Measurements from ENCODE around the gene NEGR1. TPM values are rescaled to one million over a fixed set of nuclear protein-coding genes. Genes with fewer than 3 reads are reported as not detected.

Gene NEGR1
- total RNA-seq, 1 donor from 2014 or later: 19.2 TPM

DNA sequence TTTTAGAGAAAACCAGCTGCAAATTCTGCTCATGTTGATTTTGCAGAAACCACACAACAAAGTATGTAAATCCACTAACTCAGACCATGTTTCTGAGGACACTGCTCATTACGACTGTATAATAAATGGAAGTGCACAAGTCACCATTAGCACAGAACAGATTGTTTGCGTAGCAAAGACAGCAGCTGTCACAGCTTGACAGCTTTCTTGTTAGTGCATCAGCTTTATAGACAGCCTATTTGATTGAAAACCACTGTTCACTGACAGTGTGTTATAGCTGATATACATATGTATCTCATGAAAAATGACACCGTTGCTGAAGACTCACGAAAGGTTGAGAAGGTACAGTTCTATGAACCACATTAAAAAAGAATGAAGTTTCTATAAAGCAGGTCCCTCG, 641.3 kb downstream of the NEGR1 start:
- intact Hi-C loops (cut with DNase I): no loop called here
- no peaks in the 10 kb centered on the region for H3K4me1 ChIP-seq
- no peaks in the 10 kb centered on the region for H3K36me3 ChIP-seq
- no peak overlapping the region for H3K27ac ChIP-seq
- no peak for DNase-seq (ENCODE audit: extremely low spot score in 2 of 2)
- TF ChIP-seq POLR2A (IDR thresholded peaks at IDR 0.05): no peak
- TF ChIP-seq, protein P1, sequence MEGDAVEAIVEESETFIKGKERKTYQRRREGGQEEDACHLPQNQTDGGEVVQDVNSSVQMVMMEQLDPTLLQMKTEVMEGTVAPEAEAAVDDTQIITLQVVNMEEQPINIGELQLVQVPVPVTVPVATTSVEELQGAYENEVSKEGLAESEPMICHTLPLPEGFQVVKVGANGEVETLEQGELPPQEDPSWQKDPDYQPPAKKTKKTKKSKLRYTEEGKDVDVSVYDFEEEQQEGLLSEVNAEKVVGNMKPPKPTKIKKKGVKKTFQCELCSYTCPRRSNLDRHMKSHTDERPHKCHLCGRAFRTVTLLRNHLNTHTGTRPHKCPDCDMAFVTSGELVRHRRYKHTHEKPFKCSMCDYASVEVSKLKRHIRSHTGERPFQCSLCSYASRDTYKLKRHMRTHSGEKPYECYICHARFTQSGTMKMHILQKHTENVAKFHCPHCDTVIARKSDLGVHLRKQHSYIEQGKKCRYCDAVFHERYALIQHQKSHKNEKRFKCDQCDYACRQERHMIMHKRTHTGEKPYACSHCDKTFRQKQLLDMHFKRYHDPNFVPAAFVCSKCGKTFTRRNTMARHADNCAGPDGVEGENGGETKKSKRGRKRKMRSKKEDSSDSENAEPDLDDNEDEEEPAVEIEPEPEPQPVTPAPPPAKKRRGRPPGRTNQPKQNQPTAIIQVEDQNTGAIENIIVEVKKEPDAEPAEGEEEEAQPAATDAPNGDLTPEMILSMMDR (IDR thresholded peaks at IDR 0.05): no peak
- no peak for TF ChIP-seq POLR2AphosphoS5 (IDR thresholded peaks at IDR 0.05; ENCODE audit: insufficient read depth in 1 of 2, low read depth in 1 of 2)
- no peaks in the 10 kb centered on the region for H3K9me3 ChIP-seq
- H3K27me3 ChIP-seq: no peaks in the 10 kb centered on the region
- no peak overlapping the region for H3K4me3 ChIP-seq

DNA sequence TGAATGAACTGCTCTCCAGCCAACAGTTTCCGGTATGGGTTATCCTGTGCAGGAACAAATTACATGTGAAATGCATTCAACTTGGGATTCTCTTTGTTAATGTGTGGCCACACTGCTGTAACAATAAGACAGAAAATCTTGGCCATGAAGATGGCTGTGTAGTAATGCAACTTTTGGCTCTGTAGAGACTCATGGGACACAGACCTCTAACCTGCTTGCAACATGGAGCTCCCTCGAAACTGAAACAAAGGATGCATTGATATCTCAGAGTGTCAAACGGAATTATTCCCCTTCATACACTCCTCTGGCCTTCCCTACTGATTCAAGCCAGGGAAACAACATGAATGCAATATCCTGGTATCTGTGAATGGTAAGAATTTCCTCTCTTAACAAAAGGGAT, 642.2 kb downstream of the NEGR1 start:
- no peak overlapping the region for H3K27ac ChIP-seq
- no peaks in the 10 kb centered on the region for H3K27me3 ChIP-seq
- intact Hi-C loops (cut with DNase I): no loop called here
- no peak for DNase-seq (ENCODE audit: extremely low spot score in 2 of 2)
- no peaks in the 10 kb centered on the region for H3K36me3 ChIP-seq
- no peaks in the 10 kb centered on the region for H3K4me1 ChIP-seq
- no peak overlapping the region for H3K4me3 ChIP-seq
- no peaks in the 10 kb centered on the region for H3K9me3 ChIP-seq
- TF ChIP-seq, protein P1 (IDR thresholded peaks at IDR 0.05): no peak
- TF ChIP-seq POLR2AphosphoS5 (IDR thresholded peaks at IDR 0.05; ENCODE audit: insufficient read depth in 1 of 2, low read depth in 1 of 2) (no peak), POLR2A (IDR thresholded peaks at IDR 0.05) (no peak)

DNA sequence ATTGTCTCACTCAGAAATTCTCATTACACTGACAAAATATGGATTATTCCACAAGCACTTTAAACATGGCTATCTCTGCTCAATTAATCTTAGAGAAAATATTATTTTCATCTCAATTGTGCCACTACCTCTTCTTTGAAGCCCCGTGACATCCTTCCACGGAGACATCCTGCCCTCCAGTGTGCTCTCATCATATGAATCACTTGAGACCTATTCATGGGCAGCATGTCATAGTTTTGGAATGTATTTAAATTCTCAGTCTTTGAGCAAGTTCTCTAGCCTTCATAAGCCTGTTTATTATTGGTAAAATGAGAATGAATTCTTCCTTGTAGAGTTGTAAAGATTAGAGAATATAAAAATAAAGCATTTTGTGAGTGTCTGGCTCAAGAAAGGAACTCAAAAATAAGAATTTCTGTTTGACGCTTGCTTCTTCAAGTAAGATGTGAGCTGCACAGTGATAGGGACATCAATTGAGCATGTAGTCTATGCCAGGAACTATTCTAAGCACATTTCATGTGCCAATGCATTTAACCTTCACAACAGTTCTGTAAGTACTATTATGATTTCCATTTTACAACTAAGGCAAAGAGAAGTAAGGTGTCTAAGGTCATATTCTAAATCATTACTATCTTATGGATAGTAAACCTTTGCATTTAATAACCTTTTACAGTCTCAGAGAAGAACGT, 644.1 kb downstream of the NEGR1 start:
- Histone ChIP-seq H3K36me3 (no peaks in the 10 kb centered on the region), H3K9me3 (no peaks in the 10 kb centered on the region), H3K27ac (no peak overlapping the region), H3K4me1 (no peaks in the 10 kb centered on the region), H3K4me3 (no peak overlapping the region), H3K27me3 (no peaks in the 10 kb centered on the region)
- TF ChIP-seq POLR2A (IDR thresholded peaks at IDR 0.05) (no peak), POLR2AphosphoS5 (IDR thresholded peaks at IDR 0.05; ENCODE audit: insufficient read depth in 1 of 2, low read depth in 1 of 2) (no peak)
- TF ChIP-seq, protein P1 (IDR thresholded peaks at IDR 0.05): no peak
- no peak for DNase-seq (ENCODE audit: extremely low spot score in 2 of 2)
- intact Hi-C loops (cut with DNase I): no loop called here

DNA sequence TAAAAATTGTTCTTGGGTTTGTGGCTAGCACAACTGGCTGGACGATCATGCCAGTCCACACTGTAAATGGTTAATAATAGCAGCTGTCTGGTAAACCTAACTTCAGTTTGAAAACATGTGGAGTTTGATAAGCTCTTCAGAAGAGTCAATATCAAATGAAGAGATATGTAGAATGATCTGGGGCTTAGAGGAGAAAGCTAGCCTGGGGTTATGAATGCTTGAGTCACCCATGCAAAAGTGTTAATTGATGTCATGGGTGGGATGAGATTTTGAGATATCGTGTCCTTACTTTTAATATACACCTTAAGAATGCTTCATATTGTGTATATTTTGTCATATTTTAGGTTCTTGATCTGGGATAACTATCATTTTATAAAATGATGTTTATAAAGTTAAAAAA, 646.8 kb downstream of the NEGR1 start:
- TF ChIP-seq POLR2AphosphoS5 (IDR thresholded peaks at IDR 0.05; ENCODE audit: insufficient read depth in 1 of 2, low read depth in 1 of 2) (no peak), POLR2A (IDR thresholded peaks at IDR 0.05) (no peak)
- TF ChIP-seq, protein P1 (IDR thresholded peaks at IDR 0.05): no peak
- no peak overlapping the region for H3K27ac ChIP-seq
- H3K4me1 ChIP-seq: no peaks in the 10 kb centered on the region
- H3K4me3 ChIP-seq: no peak overlapping the region
- no peaks in the 10 kb centered on the region for H3K9me3 ChIP-seq
- no peak for DNase-seq (ENCODE audit: extremely low spot score in 2 of 2)
- H3K27me3 ChIP-seq: no peaks in the 10 kb centered on the region
- H3K36me3 ChIP-seq: no peaks in the 10 kb centered on the region
- intact Hi-C loops (cut with DNase I): no loop called here

DNA sequence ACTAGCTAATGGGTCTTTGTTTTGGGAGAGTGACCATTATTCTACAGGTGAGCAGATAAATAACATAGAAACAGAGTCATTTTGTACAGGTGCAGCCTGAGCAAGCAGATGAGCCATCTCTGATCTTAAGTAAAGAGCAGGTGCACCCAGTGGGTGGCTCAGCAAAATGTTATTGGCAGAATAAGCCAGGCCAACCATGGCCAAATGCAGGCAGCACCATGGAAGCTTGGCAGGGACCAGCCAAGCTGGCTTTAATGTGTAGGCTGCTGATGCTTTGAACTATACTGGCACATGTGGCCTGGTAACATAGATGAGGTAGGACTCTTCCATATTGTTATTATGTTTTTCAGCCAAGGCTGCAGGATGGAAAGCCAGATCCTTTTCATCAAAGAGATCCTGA, 648.2 kb downstream of the NEGR1 start:
- Histone ChIP-seq H3K4me1 (no peaks in the 10 kb centered on the region), H3K36me3 (no peaks in the 10 kb centered on the region), H3K4me3 (no peak overlapping the region), H3K9me3 (no peaks in the 10 kb centered on the region), H3K27me3 (no peaks in the 10 kb centered on the region), H3K27ac (no peak overlapping the region)
- DNase-seq (ENCODE audit: extremely low spot score in 2 of 2): no peak
- intact Hi-C loops (cut with DNase I): no loop called here
- no peak for TF ChIP-seq POLR2A (IDR thresholded peaks at IDR 0.05)
- TF ChIP-seq, protein P1 (IDR thresholded peaks at IDR 0.05): no peak
- TF ChIP-seq POLR2AphosphoS5 (IDR thresholded peaks at IDR 0.05; ENCODE audit: insufficient read depth in 1 of 2, low read depth in 1 of 2): no peak
